Measurements from ENCODE around the gene RARB. TPM values are rescaled to one million over a fixed set of nuclear protein-coding genes. Genes with fewer than 3 reads are reported as not detected.
A peak's percentile ranks its signal among the peaks of the same experiment; 100 is the strongest.

RARB gene
- total RNA-seq, 1 donor from 2014 or later = 0.26 TPM

DNA sequence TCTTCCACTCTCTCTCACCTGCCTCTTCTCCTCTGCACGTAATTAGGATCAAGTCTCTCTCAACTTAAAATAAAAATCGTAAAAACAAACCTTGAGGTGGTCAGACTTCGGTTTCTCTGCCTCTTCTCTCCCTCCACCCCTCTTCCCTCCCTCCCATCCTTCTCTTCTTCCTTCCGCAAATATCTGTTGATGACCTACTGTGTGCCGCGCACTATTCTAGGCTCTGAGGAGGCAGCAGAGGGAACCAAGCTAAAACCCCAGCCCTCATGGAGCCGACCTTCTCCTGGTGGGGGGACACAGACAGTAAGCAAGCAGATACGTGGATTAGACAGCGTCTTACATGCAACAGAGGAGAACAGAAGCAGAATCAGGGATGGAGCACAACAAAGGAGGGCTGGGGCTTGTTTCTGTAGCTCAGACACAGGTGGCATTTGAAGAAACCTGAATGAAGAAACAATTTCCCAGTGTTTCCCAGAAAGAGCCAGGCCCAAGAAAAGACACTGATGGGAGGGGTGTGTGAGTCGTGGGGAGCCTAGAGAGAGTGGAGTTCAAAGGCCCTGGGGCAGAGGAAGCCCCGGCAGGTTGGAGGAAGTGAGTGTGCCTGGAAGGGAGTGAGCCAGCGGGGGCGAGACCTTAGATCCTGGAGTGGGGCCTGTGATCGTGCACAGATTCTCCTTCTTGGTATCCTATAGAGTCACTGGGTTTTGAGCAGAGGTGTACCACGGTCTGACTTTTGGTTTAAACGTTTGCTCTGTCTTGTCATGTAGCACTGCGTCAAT lies 156.1 kb downstream of the RARB start:
- H3K27me3 ChIP-seq (ENCODE audit: control insufficient read depth, insufficient read depth, low read length) = no peaks in the 10 kb centered on the region
- DNase-seq (ENCODE audit: low read depth) = no peak
- TF ChIP-seq, protein P1, sequence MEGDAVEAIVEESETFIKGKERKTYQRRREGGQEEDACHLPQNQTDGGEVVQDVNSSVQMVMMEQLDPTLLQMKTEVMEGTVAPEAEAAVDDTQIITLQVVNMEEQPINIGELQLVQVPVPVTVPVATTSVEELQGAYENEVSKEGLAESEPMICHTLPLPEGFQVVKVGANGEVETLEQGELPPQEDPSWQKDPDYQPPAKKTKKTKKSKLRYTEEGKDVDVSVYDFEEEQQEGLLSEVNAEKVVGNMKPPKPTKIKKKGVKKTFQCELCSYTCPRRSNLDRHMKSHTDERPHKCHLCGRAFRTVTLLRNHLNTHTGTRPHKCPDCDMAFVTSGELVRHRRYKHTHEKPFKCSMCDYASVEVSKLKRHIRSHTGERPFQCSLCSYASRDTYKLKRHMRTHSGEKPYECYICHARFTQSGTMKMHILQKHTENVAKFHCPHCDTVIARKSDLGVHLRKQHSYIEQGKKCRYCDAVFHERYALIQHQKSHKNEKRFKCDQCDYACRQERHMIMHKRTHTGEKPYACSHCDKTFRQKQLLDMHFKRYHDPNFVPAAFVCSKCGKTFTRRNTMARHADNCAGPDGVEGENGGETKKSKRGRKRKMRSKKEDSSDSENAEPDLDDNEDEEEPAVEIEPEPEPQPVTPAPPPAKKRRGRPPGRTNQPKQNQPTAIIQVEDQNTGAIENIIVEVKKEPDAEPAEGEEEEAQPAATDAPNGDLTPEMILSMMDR (IDR thresholded peaks at IDR 0.05; ENCODE audit: insufficient read depth, low read length, severe bottlenecking) = no peak
- no peaks in the 10 kb centered on the region for H3K36me3 ChIP-seq (ENCODE audit: control insufficient read depth, insufficient read depth, low read length)
- FAIRE-seq = no peak
- H3K4me3 ChIP-seq (ENCODE audit: low read depth, low read length) = no peak overlapping the region

DNA sequence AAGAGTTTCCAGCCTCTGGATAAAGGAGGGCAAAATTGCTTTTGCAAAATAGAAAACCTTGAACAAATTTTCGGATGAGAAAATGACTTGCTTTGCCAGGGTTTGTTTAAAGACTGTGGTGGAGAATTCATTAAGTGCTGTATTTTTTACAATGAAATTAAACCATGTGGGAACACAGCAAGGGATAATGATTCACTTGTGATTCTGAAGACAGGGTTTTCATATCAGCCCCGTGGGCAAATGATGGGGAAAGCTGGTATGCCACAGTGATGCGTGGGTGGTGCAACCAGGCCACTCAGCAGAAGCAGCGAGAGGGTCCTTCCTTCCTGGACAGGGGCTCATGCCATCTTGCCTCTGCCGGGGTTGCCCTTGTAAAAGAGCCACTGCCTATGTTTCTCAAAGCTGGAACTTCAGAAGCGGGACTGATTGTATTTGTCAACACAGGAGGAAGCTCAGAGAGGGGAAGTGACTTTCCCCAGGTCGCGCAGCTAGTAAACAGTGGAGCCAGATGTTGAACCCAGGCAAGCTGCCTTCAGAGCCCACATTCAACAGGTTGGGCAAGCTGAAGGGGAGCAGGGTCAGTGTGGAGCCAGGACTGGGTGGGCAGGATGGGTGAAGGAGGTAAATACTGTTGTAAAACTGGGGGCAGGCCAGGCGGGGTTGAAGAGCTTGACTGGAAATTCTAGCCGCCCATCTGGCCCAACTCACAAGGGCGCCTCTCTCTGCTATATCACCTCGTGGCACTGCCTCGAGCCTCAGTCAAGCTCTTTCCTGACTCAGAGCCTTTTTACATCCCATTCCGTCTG lies 157.5 kb downstream of the RARB start:
- Histone ChIP-seq H3K36me3 (ENCODE audit: control insufficient read depth, insufficient read depth, low read length) (no peaks in the 10 kb centered on the region), H3K27me3 (ENCODE audit: control insufficient read depth, insufficient read depth, low read length) (no peaks in the 10 kb centered on the region), H3K4me3 (ENCODE audit: low read depth, low read length) (no peak overlapping the region)
- DNase-seq (ENCODE audit: low read depth) = no peak
- FAIRE-seq = no peak
- TF ChIP-seq, protein P1 (IDR thresholded peaks at IDR 0.05; ENCODE audit: insufficient read depth, low read length, severe bottlenecking) = no peak

DNA sequence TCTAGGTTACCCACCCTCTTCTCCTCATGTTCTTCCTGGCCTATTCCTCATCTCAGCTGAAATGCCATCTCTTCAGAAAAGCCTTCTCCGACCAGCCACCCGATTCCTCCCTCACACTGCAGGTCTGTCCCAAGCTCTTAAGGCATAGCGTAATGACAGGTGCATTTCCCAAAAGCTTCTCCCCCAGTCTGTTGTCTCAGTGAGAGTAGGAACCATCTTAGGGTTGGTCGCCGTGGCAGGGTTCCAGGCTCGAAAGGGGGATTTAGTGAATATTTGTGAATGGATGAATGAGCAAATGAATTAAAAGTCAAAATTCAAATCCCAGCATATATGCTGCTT lies 158.1 kb downstream of the RARB start:
- TF ChIP-seq, protein P1 (IDR thresholded peaks at IDR 0.05; ENCODE audit: insufficient read depth, low read length, severe bottlenecking) = no peak
- FAIRE-seq = no peak
- DNase-seq (ENCODE audit: low read depth) = no peak
- Histone ChIP-seq H3K4me3 (ENCODE audit: low read depth, low read length) (no peak overlapping the region), H3K36me3 (ENCODE audit: control insufficient read depth, insufficient read depth, low read length) (no peaks in the 10 kb centered on the region), H3K27me3 (ENCODE audit: control insufficient read depth, insufficient read depth, low read length) (no peaks in the 10 kb centered on the region)

DNA sequence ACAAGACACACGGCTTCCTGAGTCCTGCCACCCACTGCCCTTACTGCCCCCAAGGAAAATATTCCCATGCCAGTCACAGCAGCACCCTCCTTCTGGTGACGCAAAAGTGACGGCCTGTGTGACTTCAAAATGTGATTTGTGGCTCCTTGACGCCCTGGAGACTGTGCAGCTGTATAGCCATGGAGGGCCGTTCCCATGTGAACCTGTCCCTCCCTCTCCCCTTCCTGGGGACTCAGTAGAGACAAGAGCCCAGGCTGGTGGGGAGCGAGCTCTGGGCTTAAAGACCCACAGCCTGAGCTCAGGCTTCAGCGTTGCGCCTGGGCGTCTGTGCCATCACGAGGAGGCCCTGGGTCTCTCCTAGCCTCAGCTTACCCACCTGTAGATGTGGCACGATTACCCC lies 158.5 kb downstream of the RARB start:
- DNase-seq (ENCODE audit: low read depth) = no peak
- TF ChIP-seq, protein P1 (IDR thresholded peaks at IDR 0.05; ENCODE audit: insufficient read depth, low read length, severe bottlenecking) = no peak
- Histone ChIP-seq H3K36me3 (ENCODE audit: control insufficient read depth, insufficient read depth, low read length) (no peaks in the 10 kb centered on the region), H3K27me3 (ENCODE audit: control insufficient read depth, insufficient read depth, low read length) (no peaks in the 10 kb centered on the region), H3K4me3 (ENCODE audit: low read depth, low read length) (no peak overlapping the region)
- no peak for FAIRE-seq

DNA sequence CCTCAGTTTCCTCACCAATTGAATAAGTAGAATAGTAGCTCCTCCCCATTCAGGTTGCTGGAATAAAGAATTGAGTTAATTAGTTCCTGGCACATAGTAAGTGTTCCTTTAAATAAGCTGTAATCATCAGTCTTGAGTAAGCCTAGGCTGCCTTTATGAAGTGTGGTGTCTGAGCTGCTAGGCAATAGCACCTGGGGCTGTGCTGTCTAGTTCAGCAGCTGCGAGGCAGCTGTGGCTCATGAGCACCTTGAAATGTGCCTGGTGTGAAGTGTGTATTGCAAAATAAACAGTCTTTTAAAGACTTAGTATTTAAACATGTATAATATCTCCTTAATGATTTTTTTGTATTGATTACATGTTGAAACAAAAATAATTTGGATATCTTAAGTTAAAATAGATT lies 159.0 kb downstream of the RARB start:
- Histone ChIP-seq H3K27me3 (ENCODE audit: control insufficient read depth, insufficient read depth, low read length) (no peaks in the 10 kb centered on the region), H3K36me3 (ENCODE audit: control insufficient read depth, insufficient read depth, low read length) (no peaks in the 10 kb centered on the region), H3K4me3 (ENCODE audit: low read depth, low read length) (no peak overlapping the region)
- FAIRE-seq = no peak
- DNase-seq (ENCODE audit: low read depth) = peak; percentile 40
- TF ChIP-seq, protein P1 (IDR thresholded peaks at IDR 0.05; ENCODE audit: insufficient read depth, low read length, severe bottlenecking) = no peak
